Thyroid gland (tissue), 4 donors: Measurements from ENCODE around the gene MAD1L1.

Experiments used
- CTCF ChIP-seq, 6 experiments: fragments of 200-600 bp in 3 of 6; fragments of 450-650 bp in 3 of 6; sonication (generic) in 3 of 6; IDR thresholded peaks; one replicate each; pipeline ENCODE4 v1.5.1; 2016 to 2019; ENCODE audit warnings: antibody characterized with exemption in 6 of 6, mild to moderate bottlenecking in 2 of 6, inconsistent platforms in 1 of 6, moderate library complexity in 1 of 6
- POLR2A ChIP-seq, 2 donors: fragments of 450-650 bp; IDR thresholded peaks; one replicate each; pipeline ENCODE4 v1.6.1; 2017; ENCODE audit warnings: antibody characterized with exemption in 2 of 2, mild to moderate bottlenecking in 2 of 2, moderate library complexity in 1 of 2

GRCh38 chr7:2175091-2175490 lies 57.7 kb downstream of the MAD1L1 start:
- TF ChIP-seq CTCF (IDR thresholded peaks at IDR 0.05) (no peak), POLR2A (IDR thresholded peaks at IDR 0.05) (no peak)
